CD4-positive, alpha-beta T cell treated with Interleukin-6 for 4 hours (primary cell): ENCODE data around the gene TUFT1.

Experiments
- DNase-seq: peaks from one replicate; pipeline ENCODE4 v3.0.0-alpha.2; 2020; ENCODE audit warnings: mixed read lengths

TUFT1 gene, protein sequence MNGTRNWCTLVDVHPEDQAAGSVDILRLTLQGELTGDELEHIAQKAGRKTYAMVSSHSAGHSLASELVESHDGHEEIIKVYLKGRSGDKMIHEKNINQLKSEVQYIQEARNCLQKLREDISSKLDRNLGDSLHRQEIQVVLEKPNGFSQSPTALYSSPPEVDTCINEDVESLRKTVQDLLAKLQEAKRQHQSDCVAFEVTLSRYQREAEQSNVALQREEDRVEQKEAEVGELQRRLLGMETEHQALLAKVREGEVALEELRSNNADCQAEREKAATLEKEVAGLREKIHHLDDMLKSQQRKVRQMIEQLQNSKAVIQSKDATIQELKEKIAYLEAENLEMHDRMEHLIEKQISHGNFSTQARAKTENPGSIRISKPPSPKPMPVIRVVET

DNA sequence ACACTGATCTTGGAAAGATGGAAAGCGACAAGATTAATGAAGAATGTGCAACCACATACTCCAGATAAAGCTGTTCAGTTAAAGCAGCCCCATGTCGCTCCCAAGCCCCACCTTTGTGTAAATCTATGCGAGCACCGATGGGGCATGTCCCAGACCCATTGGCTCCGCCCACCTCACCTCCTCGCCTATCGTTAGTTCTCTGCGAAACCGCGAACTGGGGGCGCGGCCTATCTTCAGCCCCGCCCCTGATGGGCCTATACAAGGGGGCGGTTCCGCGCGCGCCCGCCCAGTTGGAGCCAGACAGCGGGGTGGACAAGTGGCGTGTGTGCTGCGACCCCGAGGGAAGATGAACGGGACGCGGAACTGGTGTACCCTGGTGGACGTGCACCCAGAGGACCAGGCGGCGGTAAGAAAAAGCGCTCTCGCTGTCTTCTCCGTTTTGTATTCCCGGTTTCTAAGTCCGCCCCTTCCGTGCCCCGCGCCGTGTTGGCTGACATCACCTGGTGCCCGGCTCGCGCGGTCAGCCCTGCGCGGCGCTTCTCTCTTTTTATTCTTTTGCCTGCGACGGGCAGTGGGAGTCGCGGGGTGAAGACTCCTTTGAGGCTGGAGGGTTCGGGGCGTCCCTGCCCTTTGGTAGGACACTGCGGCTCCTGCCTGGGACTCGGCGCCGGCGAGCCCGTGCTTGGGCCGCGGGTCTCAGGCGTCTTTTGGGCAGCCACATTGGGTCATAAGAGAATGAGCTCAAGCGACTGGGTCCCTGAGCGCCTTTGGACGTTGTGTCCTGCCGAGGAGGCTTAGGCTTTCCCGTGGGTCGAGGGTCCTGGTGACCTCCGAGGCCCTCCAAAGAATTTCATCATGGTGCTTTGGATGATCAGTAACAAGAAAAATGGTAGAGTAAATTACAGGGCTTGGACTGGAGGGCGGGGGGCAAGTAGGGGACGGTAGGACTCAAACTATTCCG is at the start of gene TUFT1:
TSS of gene TUFT1 (plus strand) at position 289 of the 961 bp plus-strand sequence. CDS start at position 347, 58 bp downstream.
- DNase-seq: peak; percentile 96

DNA sequence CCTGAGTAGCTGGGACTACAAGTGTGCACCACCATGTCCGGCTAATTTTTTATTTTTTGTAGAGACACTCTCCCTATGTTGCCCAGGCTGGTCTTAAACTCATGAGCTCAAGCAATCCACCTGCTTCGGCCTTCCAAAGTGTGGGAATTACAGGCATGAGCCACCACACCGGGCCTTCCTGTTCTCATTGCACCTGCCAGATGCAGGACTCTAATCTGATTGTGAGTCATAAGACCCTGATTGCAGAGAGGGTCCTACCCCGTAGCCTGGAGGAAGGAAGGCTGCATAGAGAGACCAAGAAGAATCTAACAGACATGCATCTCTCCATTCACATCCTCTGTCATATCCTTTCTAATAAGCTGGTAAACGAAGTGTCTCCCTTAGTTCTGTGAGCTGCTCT is 48.5 kb upstream of the TUFT1 start:
- DNase-seq: no peak

DNA sequence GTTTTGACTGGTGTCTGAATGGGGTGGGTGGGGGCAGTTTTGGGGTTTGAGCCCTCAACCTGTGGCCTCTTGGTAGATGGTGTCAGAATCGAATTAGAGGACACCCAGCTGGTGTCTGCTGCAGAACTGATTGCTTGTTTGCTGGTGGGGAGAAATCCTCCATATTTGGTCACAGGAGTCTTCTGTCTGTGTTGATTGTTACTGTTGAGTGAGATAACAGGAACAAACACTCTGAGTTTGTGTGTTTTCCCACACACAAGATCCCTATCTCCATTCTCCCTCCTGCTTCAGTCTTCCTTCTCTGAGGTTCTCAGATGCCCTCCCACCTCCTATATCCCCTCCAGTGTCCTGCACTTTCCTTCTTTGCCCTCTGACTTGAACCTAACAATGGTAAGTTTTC is 48.0 kb upstream of the TUFT1 start:
- DNase-seq: no peak

DNA sequence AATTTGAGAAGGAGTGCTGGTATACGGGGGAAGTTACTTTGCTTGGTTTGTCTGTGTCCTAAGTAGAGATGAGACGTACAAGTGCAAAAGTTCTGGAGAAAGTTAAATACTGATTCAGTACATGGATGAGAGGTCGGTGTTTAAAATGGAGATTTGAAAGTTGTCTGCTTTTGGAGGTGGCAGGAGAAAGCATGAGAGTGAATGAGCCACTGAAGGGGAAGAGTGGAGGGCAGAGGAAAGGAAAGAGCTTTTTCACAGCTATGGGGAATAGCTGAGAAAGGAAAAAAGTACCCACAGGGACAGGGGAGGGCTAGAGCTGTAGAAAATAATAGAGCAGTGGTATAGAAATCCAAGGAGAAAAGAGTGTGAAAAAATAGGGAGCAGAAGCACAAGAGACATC is 47.1 kb upstream of the TUFT1 start:
- DNase-seq: no peak

DNA sequence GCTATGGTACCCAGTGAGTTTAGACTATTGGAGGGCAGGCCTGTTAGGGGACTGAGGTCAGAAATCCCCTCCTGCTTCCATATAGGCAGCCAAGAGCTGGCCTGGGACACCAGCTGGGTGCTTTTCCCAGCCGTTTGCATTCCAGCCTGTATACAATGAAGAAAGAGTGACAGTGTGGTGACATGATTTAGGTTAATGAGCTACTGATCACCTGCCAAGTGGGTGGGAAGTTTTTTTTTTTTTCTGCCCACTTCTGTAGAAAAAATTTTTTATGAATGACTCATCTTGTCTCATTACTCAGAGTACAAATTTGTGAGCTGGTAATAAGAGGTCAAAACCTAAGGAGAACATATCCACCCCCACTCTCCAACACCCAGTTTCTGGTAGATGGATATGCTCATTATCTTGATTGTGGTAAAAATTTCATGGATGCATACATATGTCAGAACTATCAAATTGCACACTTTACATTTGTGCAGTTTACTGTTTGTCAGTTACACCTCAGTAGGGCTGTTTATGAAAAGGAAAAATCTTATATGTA is 45.3 kb upstream of the TUFT1 start:
- DNase-seq: no peak

DNA sequence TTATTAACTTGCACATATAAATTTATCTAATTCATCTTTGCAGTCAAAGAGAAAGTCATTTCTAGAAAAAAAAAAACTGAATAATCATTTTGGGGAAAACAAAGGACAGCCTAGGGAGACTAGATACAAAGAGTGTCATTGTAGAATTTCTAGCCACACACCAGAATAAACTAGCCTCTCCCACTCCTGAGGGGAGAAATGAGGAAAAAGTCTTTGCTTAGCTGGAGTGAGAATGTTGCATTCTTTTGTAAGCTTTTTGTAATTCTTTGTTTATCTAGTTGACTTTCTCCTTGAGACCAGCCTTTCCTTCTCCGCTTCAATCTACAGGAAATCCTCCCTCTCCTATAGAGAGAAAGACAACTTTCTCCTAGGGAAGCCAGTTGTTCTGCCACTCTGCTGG is 44.8 kb upstream of the TUFT1 start:
- DNase-seq: no peak

DNA sequence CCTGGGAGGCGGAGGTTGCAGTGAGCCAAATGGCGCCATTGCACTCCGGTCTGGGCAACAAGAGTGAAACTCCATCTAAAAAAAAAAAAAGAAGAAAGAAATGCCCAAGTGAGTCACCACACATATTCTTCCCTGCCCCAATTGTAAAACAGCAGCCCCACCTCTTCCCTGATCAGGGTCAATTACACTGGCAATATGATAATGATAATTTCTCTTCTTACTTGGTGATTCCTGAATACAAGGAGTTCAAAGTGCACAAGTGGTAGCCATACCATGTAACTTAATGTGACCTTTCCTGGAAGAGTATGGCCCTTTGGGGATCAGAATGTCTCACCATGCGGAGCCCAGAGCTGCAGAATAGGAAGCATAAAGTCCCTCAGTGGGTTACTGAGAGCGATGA is 40.7 kb upstream of the TUFT1 start:
- DNase-seq: no peak

DNA sequence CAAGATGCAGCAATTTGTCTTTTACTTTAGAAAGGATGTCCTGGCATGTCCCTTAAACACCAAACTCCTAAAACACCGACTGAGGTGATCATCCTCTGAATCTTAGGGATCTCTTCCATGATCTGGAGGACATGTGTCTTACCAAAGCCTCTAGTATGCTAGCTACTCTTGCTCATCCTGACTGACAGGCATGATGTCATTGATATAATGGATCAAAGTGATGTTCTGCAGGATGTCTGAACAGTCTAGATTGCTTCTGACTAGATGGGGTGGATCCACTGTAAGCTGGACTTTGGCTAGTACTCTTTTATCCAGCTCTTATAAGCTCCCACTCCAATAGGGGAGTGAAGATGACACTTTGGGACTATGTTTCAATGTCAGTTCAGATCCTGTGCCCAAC is 40.2 kb upstream of the TUFT1 start:
- DNase-seq: no peak

DNA sequence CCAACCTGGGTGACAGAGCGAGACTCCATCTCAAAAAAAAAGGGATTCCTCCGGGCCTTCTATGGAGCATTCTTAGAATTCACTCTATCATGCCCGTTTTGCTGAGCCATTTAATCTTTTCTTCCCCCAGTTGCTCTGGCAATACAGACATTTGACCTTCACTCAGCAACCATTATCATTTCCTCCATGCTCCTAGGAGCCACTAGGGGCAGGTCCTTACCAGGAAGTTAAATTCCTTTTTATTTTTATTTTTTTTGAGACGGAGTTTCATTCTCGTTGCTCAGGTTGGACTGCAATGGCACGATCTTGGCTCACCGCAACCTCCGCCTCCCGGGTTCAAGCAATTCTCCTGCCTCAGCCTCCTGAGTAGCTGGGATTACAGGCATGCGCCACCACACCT is 38.6 kb upstream of the TUFT1 start:
- no peak for DNase-seq

DNA sequence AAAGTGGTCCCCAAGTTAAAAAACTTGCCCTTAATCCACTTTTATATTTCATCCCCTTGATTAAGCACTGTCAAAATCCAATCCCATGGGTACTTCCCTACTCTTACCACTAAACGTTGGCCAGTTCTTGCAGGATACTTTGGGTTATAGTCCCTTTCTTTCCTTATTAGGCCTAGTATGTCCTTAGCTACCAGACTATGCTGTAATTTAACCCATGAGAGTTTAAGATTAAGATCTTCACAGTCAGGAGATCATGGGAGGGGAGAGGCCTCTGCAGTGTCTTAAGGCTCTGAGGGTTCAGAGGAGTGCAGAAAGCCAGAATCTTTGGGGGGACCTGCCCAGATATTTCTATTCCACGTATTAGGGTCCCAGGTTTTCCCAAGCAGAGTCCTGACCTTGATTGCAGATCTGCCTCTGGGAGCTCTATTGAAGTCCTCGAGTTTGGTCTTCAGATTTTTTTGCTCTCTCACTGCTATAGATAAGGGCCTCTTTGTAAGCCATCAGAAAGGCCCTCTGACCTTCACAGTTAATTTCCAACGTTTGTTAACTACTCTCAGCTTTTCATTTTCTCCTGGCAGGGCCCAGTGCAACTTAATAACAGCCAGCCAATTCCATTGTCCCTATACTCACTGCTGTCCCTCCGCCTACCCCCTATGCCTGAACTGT is 37.9 kb upstream of the TUFT1 start:
- no peak for DNase-seq

DNA sequence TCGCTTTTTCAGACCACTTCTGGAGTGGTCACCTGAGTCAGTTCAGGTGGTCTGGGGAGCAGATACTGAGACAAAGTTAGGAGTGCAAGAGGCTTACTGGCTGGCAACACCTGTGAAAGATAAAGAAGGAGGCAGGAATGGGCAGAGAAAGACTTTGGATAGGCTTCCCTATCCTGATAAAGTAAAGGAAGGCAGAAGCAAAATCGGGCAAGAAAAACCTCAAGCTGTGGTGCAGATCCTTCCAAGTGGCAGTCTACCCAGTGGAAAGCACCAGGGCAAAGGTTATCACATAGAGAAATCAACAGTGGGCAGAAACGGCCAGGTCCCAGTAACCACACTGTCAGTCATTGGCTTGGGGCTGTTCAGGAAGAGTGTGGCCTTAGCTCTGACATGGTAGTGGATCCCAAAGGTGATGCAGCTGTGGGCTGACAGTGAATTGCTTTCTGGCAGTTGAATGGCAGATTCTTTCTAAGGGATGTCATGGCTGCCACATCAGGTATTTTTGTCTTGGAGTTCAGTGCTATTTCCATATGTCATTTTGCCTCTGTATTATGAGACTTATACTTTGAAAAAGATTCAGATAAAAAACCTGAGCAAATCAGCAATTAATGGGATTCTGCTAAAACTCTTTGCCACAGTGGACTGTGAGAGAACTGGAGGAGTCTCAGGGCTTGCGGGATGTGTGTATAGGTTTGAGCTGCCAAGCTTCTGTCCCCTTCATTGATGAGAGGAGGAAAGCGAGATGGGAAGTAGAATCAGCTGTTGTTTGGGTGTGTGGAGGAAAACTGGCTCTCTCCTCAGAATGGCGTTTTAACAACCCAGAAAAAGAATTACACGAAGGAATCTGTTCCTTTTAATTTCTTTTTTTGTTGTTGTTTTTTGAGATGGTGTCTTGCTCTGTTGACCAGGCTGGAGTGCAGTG is 37.0 kb upstream of the TUFT1 start:
- no peak for DNase-seq

DNA sequence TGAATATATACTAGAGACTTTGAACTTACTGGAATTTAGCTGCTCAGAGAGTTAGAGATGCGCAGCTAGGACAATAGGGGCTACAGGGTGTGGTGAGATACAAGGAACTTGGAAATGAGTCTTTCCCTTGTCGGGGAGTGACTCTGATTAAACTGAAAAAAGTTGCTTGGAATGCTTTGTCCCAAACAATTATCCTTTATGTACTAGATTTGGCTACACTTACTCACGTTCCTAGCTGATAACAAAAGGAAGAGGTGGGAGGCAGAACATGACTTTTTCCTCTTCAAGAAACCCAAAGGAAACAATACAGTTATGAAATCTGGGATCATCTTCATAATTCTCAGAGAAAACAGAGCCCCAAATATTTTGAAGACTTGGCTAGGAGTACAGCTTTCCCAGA is 35.9 kb upstream of the TUFT1 start:
- DNase-seq: no peak

DNA sequence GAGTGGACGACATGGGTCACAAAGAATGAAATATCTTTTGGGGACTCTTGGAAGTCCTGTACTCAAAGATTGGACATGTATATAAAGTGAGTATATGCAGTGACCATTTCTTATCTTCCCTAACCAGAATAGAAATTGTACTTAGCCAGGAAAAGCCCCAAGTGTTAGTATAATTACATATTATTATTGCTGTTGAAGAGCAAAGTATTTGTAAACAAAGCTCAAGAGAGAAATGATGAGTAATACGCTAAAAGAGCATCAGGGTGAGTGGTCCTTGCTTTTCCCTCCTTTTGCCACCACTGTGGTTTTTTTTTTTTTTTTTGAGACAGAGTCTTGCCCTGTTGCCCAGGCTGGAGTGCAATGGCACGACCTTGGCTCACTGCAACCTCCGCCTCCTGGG is 35.4 kb upstream of the TUFT1 start:
- no peak for DNase-seq

DNA sequence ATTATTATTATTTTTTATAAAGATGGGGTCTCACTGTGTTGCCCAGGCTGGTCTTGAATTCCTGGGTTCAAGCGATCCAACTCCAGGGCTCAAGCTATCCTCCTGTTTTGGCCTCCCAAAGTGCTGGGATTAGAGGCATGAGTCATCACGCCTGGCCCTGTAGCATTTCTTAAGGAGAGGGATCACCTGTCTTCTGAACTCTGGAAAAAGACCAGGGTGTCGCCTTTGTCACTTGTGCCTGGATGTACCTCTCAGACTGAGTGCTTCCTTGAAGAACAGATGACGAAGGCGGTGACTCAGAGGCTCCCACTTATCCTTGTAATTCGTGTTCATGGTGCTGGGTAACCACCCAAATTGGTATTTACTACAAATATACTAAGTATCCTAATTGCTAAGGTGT is 31.3 kb upstream of the TUFT1 start:
- DNase-seq: no peak

DNA sequence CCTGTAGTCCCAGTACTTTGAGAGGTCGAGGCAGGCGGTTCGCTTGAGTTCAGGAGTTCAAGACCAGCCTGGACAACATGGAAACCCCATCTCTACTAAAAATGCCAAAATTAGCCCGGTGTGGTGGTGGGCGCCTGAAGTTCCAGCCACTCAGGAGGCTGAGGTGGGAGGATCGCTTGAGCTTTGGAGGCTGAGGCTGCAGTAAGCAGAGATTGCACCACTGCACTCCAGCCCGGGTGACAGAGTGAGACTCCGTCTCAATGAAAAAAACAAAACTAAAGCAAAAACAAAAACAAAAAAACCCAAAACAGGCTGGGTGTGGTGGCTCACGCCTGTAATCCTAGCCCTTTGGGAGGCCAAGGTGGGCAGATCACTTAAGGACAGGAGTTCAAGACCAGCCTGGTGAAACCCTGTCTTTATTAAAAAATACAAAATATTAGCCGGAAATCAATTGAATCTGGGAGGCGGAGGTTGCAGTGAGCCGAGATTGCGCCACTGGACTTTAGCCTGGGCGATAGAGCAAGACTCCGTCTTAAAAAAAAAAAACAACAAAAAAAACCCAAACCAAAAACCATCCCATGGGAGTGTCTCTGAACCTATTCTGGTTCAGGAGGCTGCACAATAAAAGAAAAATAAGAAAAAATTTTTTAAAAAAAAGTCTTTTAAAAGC is 30.6 kb upstream of the TUFT1 start:
- no peak for DNase-seq

DNA sequence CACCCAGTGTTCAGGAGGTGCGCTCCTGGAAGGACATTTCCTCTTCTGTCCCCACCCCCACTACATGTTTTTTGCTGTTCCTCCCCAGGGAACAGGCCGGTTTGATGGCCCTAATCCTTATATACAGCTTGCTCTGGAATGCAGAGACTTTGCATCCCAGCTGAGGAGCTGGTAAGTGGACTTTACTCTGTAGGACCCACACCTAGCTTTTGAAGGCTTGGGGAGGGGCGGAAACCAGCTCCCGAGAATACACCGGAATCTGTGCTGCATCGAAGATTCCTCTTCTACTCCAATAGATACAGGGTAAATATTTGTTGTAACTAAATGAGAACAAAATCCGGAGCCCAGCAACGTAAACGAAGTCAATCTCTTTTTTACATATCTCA is 30.1 kb upstream of the TUFT1 start:
- DNase-seq: no peak

DNA sequence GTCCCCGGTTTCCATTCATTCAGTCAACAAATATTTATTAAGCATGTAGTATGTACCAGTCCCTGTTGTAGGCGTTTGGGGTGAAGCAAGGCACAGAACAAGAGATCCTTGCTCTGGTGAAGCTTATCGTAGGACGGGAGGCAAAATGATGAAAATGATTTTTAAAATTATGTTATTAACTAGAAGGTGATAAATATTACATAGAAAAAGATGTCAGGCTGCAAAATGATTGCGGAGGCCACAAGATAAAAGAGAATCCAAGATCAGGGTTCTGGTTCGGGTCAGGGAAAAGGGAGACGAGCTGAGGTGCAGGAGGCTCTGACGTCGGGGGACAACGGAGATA is 29.5 kb upstream of the TUFT1 start:
- no peak for DNase-seq

DNA sequence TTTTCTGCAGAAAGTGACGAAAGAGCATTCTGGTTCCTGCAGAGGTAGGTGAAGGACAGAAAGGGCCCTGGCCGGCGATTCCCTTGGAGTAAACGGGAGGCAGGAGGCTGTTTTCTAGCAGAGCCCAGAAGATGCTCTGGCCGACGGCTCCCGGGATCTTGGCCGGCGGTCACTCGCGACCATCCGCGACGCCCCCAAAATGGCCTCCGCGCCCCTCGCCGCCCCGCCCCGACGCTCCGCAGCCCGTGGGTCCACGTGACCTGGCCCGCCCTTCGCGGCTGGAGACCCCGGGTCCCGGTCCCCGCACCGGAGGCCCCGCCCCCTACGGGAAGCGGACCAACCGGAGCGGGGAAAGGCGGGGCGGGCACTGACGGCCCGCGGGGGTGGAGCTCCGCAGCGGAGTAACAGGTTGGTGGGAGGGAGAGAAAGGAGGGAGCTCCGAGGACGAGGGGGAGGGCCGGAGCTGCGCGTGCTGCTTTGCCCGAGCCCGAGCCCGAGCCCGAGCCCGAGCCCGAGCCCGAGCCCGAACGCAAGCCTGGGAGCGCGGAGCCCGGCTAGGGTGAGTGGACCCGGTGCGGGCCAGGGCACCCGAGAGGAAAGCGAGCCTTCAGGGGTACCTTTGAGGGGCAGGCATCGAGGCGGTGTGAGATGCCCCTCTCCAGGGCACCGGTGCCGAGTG is 29.0 kb upstream of the TUFT1 start, which contains the start of gene CGN:
TSS of gene CGN (plus strand) at position 431 of the 679 bp plus-strand sequence. CDS start 7,133 bp downstream, outside the sequence.
- DNase-seq: peak; percentile 95

DNA sequence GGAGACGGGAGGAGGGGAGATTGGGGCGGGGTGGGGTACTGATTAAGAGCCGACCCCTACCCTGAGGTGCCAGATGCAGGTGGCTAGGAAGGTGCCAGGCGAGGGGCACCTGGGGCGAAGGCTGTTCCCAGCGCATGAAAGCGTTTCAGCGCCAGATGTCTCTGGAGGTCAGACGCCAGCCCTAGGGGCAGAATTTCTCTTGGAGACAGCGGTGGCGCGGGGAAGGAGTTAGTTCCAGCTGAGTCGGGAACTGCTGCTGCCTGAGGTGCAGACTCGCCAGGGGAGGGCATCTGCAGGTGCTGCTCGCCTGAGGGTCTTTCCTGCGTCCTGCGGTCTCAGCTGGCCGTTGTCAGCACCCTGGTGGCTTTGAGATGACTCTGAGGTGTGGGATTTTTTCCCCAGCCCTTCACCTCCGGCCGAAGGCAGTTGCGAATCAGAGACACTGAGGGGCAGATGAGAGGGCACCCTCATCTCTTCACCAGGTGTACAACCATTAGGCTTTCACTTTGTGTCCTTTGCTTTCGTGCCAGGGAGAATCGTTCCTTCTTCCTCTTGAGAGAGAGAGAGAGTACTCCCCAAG is 28.4 kb upstream of the TUFT1 start:
- DNase-seq: peak; percentile 39

DNA sequence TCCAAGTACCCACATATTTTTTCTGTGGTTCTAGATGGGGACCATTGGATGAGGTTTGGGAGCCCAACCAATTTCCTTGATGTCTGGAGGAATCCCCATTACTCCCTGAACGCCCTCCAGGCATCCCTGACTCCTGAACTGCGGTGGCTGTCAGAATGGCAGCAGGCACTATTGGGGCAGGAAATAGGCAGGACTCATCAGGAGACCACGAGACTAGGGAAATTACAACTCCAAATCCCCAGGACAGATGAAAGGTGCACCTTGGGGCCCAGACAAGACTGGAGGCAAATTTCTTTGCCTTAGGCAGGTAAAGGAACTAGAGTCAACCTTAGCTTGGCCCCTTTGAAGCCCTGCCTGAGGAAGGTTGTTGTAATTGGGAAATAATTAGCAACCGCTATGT is 27.8 kb upstream of the TUFT1 start:
- DNase-seq: no peak
